ENCODE data around the gene UMOD. TPM values are rescaled to one million over a fixed set of nuclear protein-coding genes. Genes with fewer than 3 reads are reported as not detected.
"Not testable (repeated sequence)": the region's sequence is repeated elsewhere in the genome, so short reads cannot be mapped to it uniquely, and the experiment has no call there.

Gene UMOD
- total and polyA plus RNA-seq, 7 donors: not detected

GRCh38 chr16:20317117-20317516, 35.4 kb downstream of the UMOD start:
- H3K9me3 ChIP-seq: no peaks in the 10 kb centered on the region
- 70 to 73% methylated on average over 8 of the region's 8 CpGs for WGBS, 2 donors
- intact Hi-C loops (cut with DNase I): no loop called here

GRCh38 chr16:20316715-20317114, 35.8 kb downstream of the UMOD start:
- DNase-seq: no peak
- Histone ChIP-seq H3K36me3 (no peaks in the 10 kb centered on the region), H3K27ac (no peak overlapping the region), H3K4me1 (no peaks in the 10 kb centered on the region), H3K4me3 (no peak overlapping the region), H3K27me3 (peaks cover 0 to 7% (median 0%) of the 10 kb centered on the region in 3 donors), H3K9me3 (no peaks in the 10 kb centered on the region)
- intact Hi-C loops (cut with DNase I): no loop called here
- 67 to 76% methylated on average over 5 of the region's 5 CpGs for WGBS, 2 donors
- TF ChIP-seq CTCF (IDR thresholded peaks at IDR 0.05): no peak

More at GRCh38 chr16:20317117-20317516, 35.4 kb downstream of the UMOD start:
- H3K4me1 ChIP-seq: no peaks in the 10 kb centered on the region
- DNase-seq: no peak
- TF ChIP-seq POLR2A (IDR thresholded peaks at IDR 0.05) (no peak), EP300 (IDR thresholded peaks at IDR 0.05) (no peak), POLR2AphosphoS5 (IDR thresholded peaks at IDR 0.05) (no peak), CTCF (IDR thresholded peaks at IDR 0.05) (no peak)
- peaks cover 0 to 7% (median 0%) of the 10 kb centered on the region in 3 donors for H3K27me3 ChIP-seq
- no peak overlapping the region for H3K27ac ChIP-seq
- no peaks in the 10 kb centered on the region for H3K36me3 ChIP-seq
- H3K4me3 ChIP-seq: no peak overlapping the region

- intact Hi-C loops (cut with DNase I): no loop called here
- WGBS, 2 donors: 95 to 97% methylated on average over 6 of the region's 6 CpGs
- TF ChIP-seq EP300 (IDR thresholded peaks at IDR 0.05): no peak
- no peak for TF ChIP-seq CTCF (IDR thresholded peaks at IDR 0.05)
- TF ChIP-seq POLR2A (IDR thresholded peaks at IDR 0.05): no peak
- no peak for TF ChIP-seq POLR2AphosphoS5 (IDR thresholded peaks at IDR 0.05)
Observed at GRCh38 chr16:20315764-20316163, 36.8 kb downstream of the UMOD start.

GRCh38 chr16:20314575-20314974, 37.9 kb downstream of the UMOD start:
- Histone ChIP-seq H3K9me3 (no peaks in the 10 kb centered on the region), H3K4me3 (no peak overlapping the region), H3K4me1 (no peaks in the 10 kb centered on the region), H3K27ac (no peak overlapping the region), H3K36me3 (no peaks in the 10 kb centered on the region), H3K27me3 (peaks cover 0 to 7% (median 0%) of the 10 kb centered on the region in 3 donors)
- 87% methylated on average over 3 of the region's 3 CpGs for WGBS, 2 donors
- intact Hi-C loops (cut with DNase I): no loop called here
- DNase-seq: no peak
- TF ChIP-seq POLR2A (IDR thresholded peaks at IDR 0.05) (no peak), POLR2AphosphoS5 (IDR thresholded peaks at IDR 0.05) (no peak)

More at GRCh38 chr16:20315764-20316163, 36.8 kb downstream of the UMOD start:
- Histone ChIP-seq H3K36me3 (no peaks in the 10 kb centered on the region), H3K4me1 (no peaks in the 10 kb centered on the region), H3K27ac (no peak overlapping the region), H3K4me3 (no peak overlapping the region), H3K9me3 (no peaks in the 10 kb centered on the region), H3K27me3 (peaks cover 0 to 7% (median 0%) of the 10 kb centered on the region in 3 donors)
- no peak for DNase-seq

GRCh38 chr16:20313741-20314140, 38.8 kb downstream of the UMOD start:
- intact Hi-C loops (cut with DNase I): no loop called here
- WGBS, 2 donors: 92 to 95% methylated on average over 3 of the region's 3 CpGs
- TF ChIP-seq EP300 (IDR thresholded peaks at IDR 0.05): no peak
- TF ChIP-seq POLR2AphosphoS5 (IDR thresholded peaks at IDR 0.05): no peak
- TF ChIP-seq POLR2A (IDR thresholded peaks at IDR 0.05): no peak
- no peak for TF ChIP-seq CTCF (IDR thresholded peaks at IDR 0.05)

GRCh38 chr16:20312536-20313095, 39.9 kb downstream of the UMOD start:
- H3K36me3 ChIP-seq; DNase-seq; H3K4me3 ChIP-seq; H3K27ac ChIP-seq; intact Hi-C loops (cut with DNase I); H3K27me3 ChIP-seq; H3K9me3 ChIP-seq; H3K4me1 ChIP-seq: not testable (repeated sequence)
- WGBS, 2 donors: 94 to 96% methylated on average over 7 of the region's 7 CpGs

More at GRCh38 chr16:20313741-20314140, 38.8 kb downstream of the UMOD start:
- DNase-seq: no peak
- Histone ChIP-seq H3K4me1 (no peaks in the 10 kb centered on the region), H3K27ac (no peak overlapping the region), H3K4me3 (no peak overlapping the region), H3K36me3 (no peaks in the 10 kb centered on the region), H3K27me3 (peaks cover 0 to 2% (median 0%) of the 10 kb centered on the region in 3 donors), H3K9me3 (no peaks in the 10 kb centered on the region)
